GM18858 (cell line): ENCODE data around the gene FUZ.

Experiments used
- ATAC-seq: cut with Tn5 transposase; IDR thresholded peaks from one replicate; pipeline ENCODE4 v1.9.1; 2021; ENCODE audit not compliant: unreplicated experiment

FUZ gene

GRCh38 chr19:49851456-49852259 lies 38.6 kb upstream of the FUZ start:
- no peak for ATAC-seq

GRCh38 chr19:49850487-49851342 lies 37.6 kb upstream of the FUZ start, which contains the start of gene PTOV1:
Gene PTOV1 (plus strand): TSS chr19:49851159.
- no peak for ATAC-seq

- ATAC-seq, result no peak
These were observed 37.1 kb upstream of the FUZ start for GRCh38 chr19:49850221-49850486.

- ATAC-seq, result no peak
These were observed 36.5 kb upstream of the FUZ start for GRCh38 chr19:49849433-49850220.

- no peak for ATAC-seq
These were observed 35.8 kb upstream of the FUZ start for GRCh38 chr19:49848938-49849337.

- ATAC-seq, result no peak
These were observed 34.9 kb upstream of the FUZ start for GRCh38 chr19:49847731-49848696.

GRCh38 chr19:49846408-49846807 lies 33.3 kb upstream of the FUZ start:
- ATAC-seq, result no peak

- no peak for ATAC-seq
These were observed 32.3 kb upstream of the FUZ start for GRCh38 chr19:49845414-49845813.

- no peak for ATAC-seq
These were observed 31.3 kb upstream of the FUZ start for GRCh38 chr19:49844138-49845095.

- ATAC-seq, result no peak
These were observed 30.2 kb upstream of the FUZ start for GRCh38 chr19:49843265-49843664.

- ATAC-seq, result no peak
These were observed 27.7 kb upstream of the FUZ start for GRCh38 chr19:49840736-49841249.

GRCh38 chr19:49840321-49840720 lies 27.2 kb upstream of the FUZ start:
- no peak for ATAC-seq

- ATAC-seq, result no peak
These were observed 26.6 kb upstream of the FUZ start for GRCh38 chr19:49839713-49840112.

- no peak for ATAC-seq
These were observed 25.9 kb upstream of the FUZ start for GRCh38 chr19:49838885-49839588.

GRCh38 chr19:49837425-49837824 lies 24.3 kb upstream of the FUZ start:
- no peak for ATAC-seq

- no peak for ATAC-seq
These were observed 23.9 kb upstream of the FUZ start for GRCh38 chr19:49837009-49837310.

- ATAC-seq, result no peak
These were observed 23.3 kb upstream of the FUZ start for GRCh38 chr19:49836176-49837008.

- no peak for ATAC-seq
These were observed 22.5 kb upstream of the FUZ start for GRCh38 chr19:49835562-49835961.
